GM12872 (cell line): Measurements from ENCODE around the gene C11orf21.

Source experiments
- CTCF ChIP-seq: IDR thresholded peaks from 3 replicates; pipeline ENCODE4 v1.5.1; 2011; ENCODE audit warnings: low read depth, mild to moderate bottlenecking, low read length, moderate library complexity; ENCODE audit not compliant: insufficient read depth

C11orf21 gene

GRCh38 chr11:2265396-2265795 is 36.3 kb downstream of the C11orf21 start:
- TF ChIP-seq CTCF = no peak

GRCh38 chr11:2264366-2265053 is 37.2 kb downstream of the C11orf21 start:
- no peak for TF ChIP-seq CTCF

GRCh38 chr11:2263724-2264360 is 37.9 kb downstream of the C11orf21 start:
- no peak for TF ChIP-seq CTCF

GRCh38 chr11:2263071-2263565 is 38.6 kb downstream of the C11orf21 start:
- TF ChIP-seq CTCF = no peak

GRCh38 chr11:2262301-2263070 is 39.2 kb downstream of the C11orf21 start:
- TF ChIP-seq CTCF = no peak

- TF ChIP-seq CTCF = no peak
These were observed 40.1 kb downstream of the C11orf21 start for GRCh38 chr11:2261436-2262230.
